Neural progenitor cell (in vitro differentiated cells): ENCODE measurements around the gene TMEM248.

Source experiments
- EZH2 ChIP-seq: fragments of 200-600 bp; sonication (generic); IDR thresholded peaks from 2 replicates; pipeline ENCODE4 v1.6.1; 2017; ENCODE audit warnings: antibody characterized with exemption, mild to moderate bottlenecking, moderate library complexity
- TF ChIP-seq, protein P1 (sequence below): fragments of 200-600 bp; sonication (generic); IDR thresholded peaks from 2 replicates; pipeline ENCODE4 v1.5.1; 2017; ENCODE audit warnings: antibody characterized with exemption, mild to moderate bottlenecking

- TF ChIP-seq, protein P1, sequence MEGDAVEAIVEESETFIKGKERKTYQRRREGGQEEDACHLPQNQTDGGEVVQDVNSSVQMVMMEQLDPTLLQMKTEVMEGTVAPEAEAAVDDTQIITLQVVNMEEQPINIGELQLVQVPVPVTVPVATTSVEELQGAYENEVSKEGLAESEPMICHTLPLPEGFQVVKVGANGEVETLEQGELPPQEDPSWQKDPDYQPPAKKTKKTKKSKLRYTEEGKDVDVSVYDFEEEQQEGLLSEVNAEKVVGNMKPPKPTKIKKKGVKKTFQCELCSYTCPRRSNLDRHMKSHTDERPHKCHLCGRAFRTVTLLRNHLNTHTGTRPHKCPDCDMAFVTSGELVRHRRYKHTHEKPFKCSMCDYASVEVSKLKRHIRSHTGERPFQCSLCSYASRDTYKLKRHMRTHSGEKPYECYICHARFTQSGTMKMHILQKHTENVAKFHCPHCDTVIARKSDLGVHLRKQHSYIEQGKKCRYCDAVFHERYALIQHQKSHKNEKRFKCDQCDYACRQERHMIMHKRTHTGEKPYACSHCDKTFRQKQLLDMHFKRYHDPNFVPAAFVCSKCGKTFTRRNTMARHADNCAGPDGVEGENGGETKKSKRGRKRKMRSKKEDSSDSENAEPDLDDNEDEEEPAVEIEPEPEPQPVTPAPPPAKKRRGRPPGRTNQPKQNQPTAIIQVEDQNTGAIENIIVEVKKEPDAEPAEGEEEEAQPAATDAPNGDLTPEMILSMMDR = no peak
- TF ChIP-seq EZH2 = no peak
These were observed 54.1 kb downstream of the TMEM248 start for GRCh38 chr7:66974986-66975590.
